ENCODE data around the gene ARHGAP28.

GRCh38 chr18:6857300-6857699 is 127.8 kb downstream of the ARHGAP28 start:
- TF ChIP-seq PKNOX1 (IDR thresholded peaks at IDR 0.05) (no peak), ZBED1 (IDR thresholded peaks at IDR 0.05; ENCODE audit: borderline replicate concordance) (no peak), FOXK2 (IDR thresholded peaks at IDR 0.05) (no peak), BCLAF1 (IDR thresholded peaks at IDR 0.05) (no peak), EZH2 (IDR thresholded peaks at IDR 0.05; ENCODE audit: borderline replicate concordance, control insufficient read depth, low read depth, low read length) (no peak), CTCF (IDR thresholded peaks at IDR 0.05 in 2 of 3, conservative IDR thresholded peaks at IDR 0.05 in 1 of 3; ENCODE audit: control insufficient read depth in 2 of 3, extremely low read depth in 1 of 3, insufficient read depth in 1 of 3, low read depth in 3 of 3, low read length in 3 of 3) (no peak), POLR2A (IDR thresholded peaks at IDR 0.05; ENCODE audit: low read depth, low read length) (no peak), IRF4 (IDR thresholded peaks at IDR 0.05; ENCODE audit: low read depth, low read length) (no peak), EP300 (IDR thresholded peaks at IDR 0.05; ENCODE audit: borderline replicate concordance in 1 of 2, control insufficient read depth in 1 of 2, low read depth in 2 of 2, low read length in 2 of 2) (no peak), ZNF384 (IDR thresholded peaks at IDR 0.05; ENCODE audit: borderline replicate concordance, low read depth, low read length) (no peak), ZBTB40 (IDR thresholded peaks at IDR 0.05; ENCODE audit: borderline replicate concordance) (no peak), NR2F1 (conservative IDR thresholded peaks at IDR 0.05) (no peak), TARDBP (IDR thresholded peaks at IDR 0.05; ENCODE audit: borderline replicate concordance) (no peak), RCOR1 (conservative IDR thresholded peaks at IDR 0.05; ENCODE audit: low read depth, low read length) (no peak)
